ENCODE data around the gene LHX3.

GRCh38 chr9:136206602-136207275, 1.8 kb upstream of the LHX3 start:
- TF ChIP-seq EZH2 (optimal IDR thresholded peaks at IDR 0.05; ENCODE audit: low read depth, low read length) (no peak), CTCF (IDR thresholded peaks at IDR 0.05; ENCODE audit: low read length) (no peak), EZH2phosphoT487 (IDR thresholded peaks at IDR 0.05; ENCODE audit: low read length) (no peak)
